ENCODE data around the gene ABCG8.

DNA sequence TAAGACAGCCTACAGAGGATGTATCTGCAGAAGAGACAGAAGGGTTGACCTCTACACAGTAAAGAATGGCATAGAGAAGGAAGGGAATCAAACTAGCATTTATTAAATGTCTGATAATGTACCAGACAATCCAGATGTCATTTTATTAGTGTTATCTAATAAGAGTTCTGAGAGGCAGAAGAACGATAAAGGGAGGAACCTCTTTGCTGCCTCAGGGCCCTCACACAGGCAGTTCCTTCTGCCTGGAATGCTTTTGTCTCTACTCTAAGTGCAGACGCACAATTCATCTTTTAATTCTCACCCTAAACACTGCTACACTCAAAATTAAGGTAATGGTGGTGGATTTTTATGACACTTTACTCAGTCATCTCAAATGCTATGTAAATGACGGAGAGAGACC lies 92.5 kb downstream of the ABCG8 start:
- TF ChIP-seq CTCF (optimal IDR thresholded peaks at IDR 0.05 in 1 of 3, IDR thresholded peaks at IDR 0.05 in 1 of 3, conservative IDR thresholded peaks at IDR 0.05 in 1 of 3; ENCODE audit: extremely low read depth in 1 of 3, insufficient read depth in 2 of 3, low read length in 3 of 3) (no peak), EZH2 (IDR thresholded peaks at IDR 0.05; ENCODE audit: low read length) (no peak)
